GM10248 (cell line): Measurements from ENCODE around the gene ICAM3.
"Not testable (repeated sequence)": the region's sequence is repeated elsewhere in the genome, so short reads cannot be mapped to it uniquely, and the experiment has no call there.

Source experiments
- CTCF ChIA-PET: fragments of 300-600 bp; sonication (Branson Sonifier 250); formaldehyde crosslinking; extraction: SDS; loops from one replicate; lab custom pipeline; 2021; ENCODE audit warnings: antibody characterized with exemption; lab: Yijun Ruan, JAX
- POLR2A ChIA-PET: fragments of 350-650 bp; sonication (Branson Sonifier 250); formaldehyde crosslinking; extraction: SDS; loops from one replicate; lab custom pipeline; 2020; ENCODE audit warnings: antibody characterized with exemption; lab: Yijun Ruan, JAX
- DNase-seq: peaks from one replicate; pipeline ENCODE4 v3.0.0; 2012; ENCODE audit errors: extremely low spot score
- CTCF ChIP-seq: IDR thresholded peaks from 2 replicates; pipeline ENCODE4 v1.5.1; 2012; ENCODE audit warnings: mild to moderate bottlenecking, low read depth; ENCODE audit errors: extremely low read depth, missing control alignments, control extremely low read depth

The ICAM3 gene

DNA sequence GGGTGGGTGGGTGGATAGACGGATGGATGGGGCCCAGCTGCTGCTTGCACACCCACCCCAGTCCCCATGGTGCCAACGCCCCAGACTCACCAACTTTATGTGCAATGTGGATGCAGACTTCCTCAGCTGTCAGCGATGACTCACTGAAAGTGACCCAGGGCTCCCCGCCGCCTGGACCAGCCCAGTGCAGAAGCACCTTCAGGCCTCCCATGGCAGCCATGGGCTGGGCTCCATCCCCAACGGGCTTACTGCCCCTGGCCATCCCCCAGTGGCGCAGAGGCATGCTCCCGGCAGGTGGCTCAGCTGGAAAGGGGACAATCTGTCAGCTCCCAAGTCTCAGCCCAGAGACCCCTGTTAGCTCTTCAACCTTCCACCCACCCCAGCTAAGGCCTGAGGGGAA is 38.7 kb upstream of the ICAM3 start:
- no peak for DNase-seq
- POLR2A ChIA-PET = no interaction called here
- CTCF ChIA-PET = interaction anchor here (1.8 to 12.2 kb wide), 3 partner anchors 11 to 447 kb away, joined by 4 to 484 read pairs (median 33); partner anchors contain the start of gene ICAM1
- no peak for TF ChIP-seq CTCF

- POLR2A ChIA-PET, DNase-seq: not testable (repeated sequence)
- CTCF ChIA-PET = interaction anchor here (4.5 kb wide), 1 partner anchor 12 kb away, joined by 33 read pairs; no protein-coding TSS in a partner anchor
These were observed 37.8 kb upstream of the ICAM3 start for GRCh38 chr19:10377140-10377640.

GRCh38 chr19:10374931-10375330 is 35.5 kb upstream of the ICAM3 start:
- ChIA-PET CTCF (interaction anchor here (1.1 to 1.7 kb wide), 5 partner anchors 13 to 116 kb away, joined by 3 to 10 read pairs (median 4); partner anchors contain the start of gene CDC37), POLR2A (interaction anchor here (0.7 kb wide), 1 partner anchor 419 kb away, joined by 3 read pairs; no protein-coding TSS in a partner anchor)
- no peak for DNase-seq
- no peak for TF ChIP-seq CTCF

DNA sequence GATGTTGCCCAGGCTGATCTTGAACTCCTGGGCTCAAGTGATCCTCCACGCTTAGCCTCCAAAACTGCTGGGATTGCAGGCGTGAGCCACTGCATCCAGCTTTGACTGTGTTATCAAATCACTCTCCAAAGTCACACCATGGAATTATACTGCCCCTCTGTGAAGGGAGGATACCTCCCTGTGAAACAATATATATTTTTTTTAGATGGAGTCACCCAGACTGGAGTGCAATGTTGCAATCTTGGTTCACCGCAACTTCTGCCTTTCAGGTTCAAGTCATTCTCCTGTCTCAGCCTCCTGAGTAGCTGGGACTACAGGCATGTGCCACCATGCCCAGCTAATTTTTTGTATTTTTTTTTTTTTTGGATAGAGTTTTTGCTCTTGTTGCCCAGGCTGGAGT is 33.3 kb upstream of the ICAM3 start:
- POLR2A ChIA-PET = interaction anchor here (1.7 kb wide), 1 partner anchor 102 kb away, joined by 4 read pairs; the partner anchor contains the start of gene ICAM1
- DNase-seq = no peak
- CTCF ChIA-PET = interaction anchor here (0.8 to 2.7 kb wide), 6 partner anchors 11 to 114 kb away, joined by 3 to 9 read pairs (median 5); no protein-coding TSS in a partner anchor
- TF ChIP-seq CTCF = no peak

DNA sequence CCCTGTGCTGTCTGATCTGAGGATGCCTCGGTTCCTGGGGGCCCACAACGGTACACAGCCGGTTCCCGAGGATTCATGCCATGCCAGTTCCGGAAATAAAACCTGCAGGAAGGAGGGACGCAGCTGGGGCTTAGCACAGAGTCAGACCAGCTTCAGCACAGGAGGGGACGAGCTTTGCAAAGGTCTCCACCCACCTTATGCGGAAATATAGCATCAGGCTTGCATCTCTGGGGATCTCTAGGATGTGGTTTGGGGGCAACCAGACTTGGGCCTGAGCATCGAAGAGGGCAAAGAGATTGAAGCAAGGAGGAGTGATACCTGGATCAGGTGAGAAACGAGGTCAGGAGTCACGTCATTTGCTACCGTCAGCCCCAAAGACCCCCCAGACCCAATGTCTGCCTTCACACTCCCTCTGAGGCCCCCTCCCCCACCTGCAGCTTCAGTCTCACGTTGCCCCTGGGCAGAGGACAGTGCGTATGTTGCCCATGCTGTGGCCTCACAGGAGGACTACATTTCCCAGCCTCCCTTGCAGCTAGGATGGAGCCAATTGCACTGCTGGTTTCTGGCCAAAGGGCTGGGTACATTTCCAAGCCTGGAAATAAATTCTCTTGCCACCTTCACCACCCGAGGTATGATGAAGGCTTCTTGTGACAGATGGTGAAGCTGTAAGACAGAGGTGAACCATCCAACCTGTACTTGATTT is 28.8 kb upstream of the ICAM3 start:
- TF ChIP-seq CTCF = no peak
- ChIA-PET CTCF (interaction anchor here (1.0 to 1.6 kb wide), 4 partner anchors 19 to 97 kb away, joined by 3 to 5 read pairs (median 4); partner anchors contain the start of gene CDC37), POLR2A (no interaction called here)
- no peak for DNase-seq

- DNase-seq, POLR2A ChIA-PET: not testable (repeated sequence)
- CTCF ChIA-PET = interaction anchor here (1.9 kb wide), 1 partner anchor 31 kb away, joined by 5 read pairs; no protein-coding TSS in a partner anchor
These were observed 27.6 kb upstream of the ICAM3 start for GRCh38 chr19:10366950-10367512.

- CTCF ChIA-PET = interaction anchor here (1.9 kb wide), 1 partner anchor 29 kb away, joined by 5 read pairs; no protein-coding TSS in a partner anchor
- POLR2A ChIA-PET = no interaction called here
- no peak for TF ChIP-seq CTCF
These were observed 26.1 kb upstream of the ICAM3 start for GRCh38 chr19:10365518-10365917.

More at GRCh38 chr19:10365518-10365917, 26.1 kb upstream of the ICAM3 start:
- no peak for DNase-seq
